A673 (cell line): ENCODE measurements around the gene SRPX2.

ENCODE experiments used
- CTCF ChIP-seq: fragments of 300-800, 200-600 bp; sonication (generic); conservative IDR thresholded peaks from 2 replicates; pipeline ENCODE4 v1.5.1; 2017; ENCODE audit warnings: low read depth, mild to moderate bottlenecking, antibody characterized with exemption, low read length, moderate library complexity, mixed read lengths
- EZH2 ChIP-seq: fragments of 200-600 bp; sonication (generic); IDR thresholded peaks from 2 replicates; pipeline ENCODE4 v1.6.1; 2017; ENCODE audit warnings: borderline replicate concordance, low read depth, mild to moderate bottlenecking, mixed read lengths, antibody characterized with exemption, low read length; ENCODE audit not compliant: poor library complexity, severe bottlenecking

- no peak for TF ChIP-seq CTCF
- no peak for TF ChIP-seq EZH2
Measured at GRCh38 chrX:100623001-100623400, 21.0 kb upstream of the SRPX2 start.
